Measurements from ENCODE around the gene KAZN.

DNA sequence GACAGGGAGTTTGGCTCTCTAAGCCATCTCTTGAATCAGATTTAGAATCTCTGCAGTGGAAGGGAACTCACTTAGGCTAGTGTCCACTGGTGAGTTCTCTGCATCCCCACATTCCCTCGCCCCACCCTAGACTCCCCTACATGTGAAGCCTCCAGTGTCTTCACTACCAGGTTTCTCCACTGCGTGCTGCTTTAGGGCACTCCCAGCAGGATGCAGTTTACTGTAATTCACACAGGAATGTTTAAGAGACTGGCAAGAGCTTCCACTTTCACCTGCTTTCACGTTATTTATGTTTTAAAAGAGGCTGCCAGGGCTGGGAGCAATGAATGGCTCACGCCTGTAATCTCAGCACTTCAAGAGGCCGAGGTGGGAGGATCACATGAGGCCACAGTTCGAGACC lies 60.2 kb downstream of the KAZN start:
- TF ChIP-seq, protein P1, sequence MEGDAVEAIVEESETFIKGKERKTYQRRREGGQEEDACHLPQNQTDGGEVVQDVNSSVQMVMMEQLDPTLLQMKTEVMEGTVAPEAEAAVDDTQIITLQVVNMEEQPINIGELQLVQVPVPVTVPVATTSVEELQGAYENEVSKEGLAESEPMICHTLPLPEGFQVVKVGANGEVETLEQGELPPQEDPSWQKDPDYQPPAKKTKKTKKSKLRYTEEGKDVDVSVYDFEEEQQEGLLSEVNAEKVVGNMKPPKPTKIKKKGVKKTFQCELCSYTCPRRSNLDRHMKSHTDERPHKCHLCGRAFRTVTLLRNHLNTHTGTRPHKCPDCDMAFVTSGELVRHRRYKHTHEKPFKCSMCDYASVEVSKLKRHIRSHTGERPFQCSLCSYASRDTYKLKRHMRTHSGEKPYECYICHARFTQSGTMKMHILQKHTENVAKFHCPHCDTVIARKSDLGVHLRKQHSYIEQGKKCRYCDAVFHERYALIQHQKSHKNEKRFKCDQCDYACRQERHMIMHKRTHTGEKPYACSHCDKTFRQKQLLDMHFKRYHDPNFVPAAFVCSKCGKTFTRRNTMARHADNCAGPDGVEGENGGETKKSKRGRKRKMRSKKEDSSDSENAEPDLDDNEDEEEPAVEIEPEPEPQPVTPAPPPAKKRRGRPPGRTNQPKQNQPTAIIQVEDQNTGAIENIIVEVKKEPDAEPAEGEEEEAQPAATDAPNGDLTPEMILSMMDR (IDR thresholded peaks at IDR 0.05): no peak
- no peak for TF ChIP-seq POLR2A (IDR thresholded peaks at IDR 0.05)
